Kidney (tissue), 14 donors: ENCODE results near the gene POT1. TPM values are rescaled to one million over a fixed set of nuclear protein-coding genes. Genes with fewer than 3 reads are reported as not detected.

ENCODE experiments used
- DNase-seq, 5 donors: peaks; one replicate each; pipeline ENCODE4 v3.0.0-alpha.2; 2013 to 2020
- FAIRE-seq: peaks from 2 replicates; lab custom pipeline; 2012; peaks lifted over from hg19 to GRCh38; lab: Jason Lieb, UNC
- H3K27ac ChIP-seq, 2 donors: one replicate each; pipeline ENCODE4 v1.7.0; 2013; ENCODE audit warnings: low read depth in 2 of 2, low read length in 2 of 2, inconsistent platforms in 1 of 2
- H3K27me3 ChIP-seq: one replicate; pipeline ENCODE4 v1.7.1; 2013; ENCODE audit warnings: low read length, inconsistent platforms; ENCODE audit not compliant: control insufficient read depth, insufficient read depth
- H3K36me3 ChIP-seq, 3 donors: one replicate each; pipeline versions ENCODE4 v1.7.0 to v1.7.1; 2013; ENCODE audit warnings: low read length in 3 of 3, control low read depth in 1 of 3, inconsistent platforms in 1 of 3; ENCODE audit not compliant: insufficient read depth in 3 of 3, control insufficient read depth in 2 of 3
- H3K4me1 ChIP-seq, 3 donors: one replicate each; pipeline versions ENCODE4 v1.7.0 to v1.7.1; 2013; ENCODE audit warnings: low read length in 3 of 3, inconsistent platforms in 1 of 3, low read depth in 1 of 3; ENCODE audit not compliant: control insufficient read depth in 2 of 3, insufficient read depth in 2 of 3
- H3K4me3 ChIP-seq, 3 donors: one replicate each; pipeline versions ENCODE4 v1.7.0 to v1.8.1; 2013; ENCODE audit warnings: low read length in 3 of 3, control low read depth in 1 of 3, inconsistent platforms in 1 of 3
- H3K9ac ChIP-seq, 3 donors: one replicate each; pipeline versions ENCODE4 v1.7.0 to v1.7.1; 2013; ENCODE audit warnings: low read length in 3 of 3, control low read depth in 1 of 3, inconsistent platforms in 1 of 3
- H3K9me3 ChIP-seq, 3 donors: one replicate each; pipeline versions ENCODE4 v1.7.0 to v1.7.1; 2013; ENCODE audit warnings: low read length in 3 of 3, control low read depth in 1 of 3, inconsistent platforms in 1 of 3; ENCODE audit not compliant: control insufficient read depth in 2 of 3, insufficient read depth in 1 of 3
- intact Hi-C: fragments of 100-400 bp; cut with DNase I; formaldehyde crosslinking; loops from one replicate; pipeline ENCODE4 v1.11.1; 2022
- polyA plus RNA-seq: library from polyadenylated mRNA; stranded (reverse); fragments of 350-450 nt; fragmentation: Illumina TruSeq; extraction: RNeasy Lipid Tissue Mini Kit (QIAGEN cat#74804); gene quantifications from one replicate; pipeline ENCODE4 v1.2.3, GENCODE V29; 2014; ENCODE audit warnings: low read depth, low replicate concordance; ENCODE audit not compliant: insufficient read depth
- total RNA-seq: library from RNA; stranded (reverse); fragmentation: NEBNext Ultra II Directional; extraction: Animal tissue kit (Norgen Biotek cat#: 25700); gene quantifications from one replicate; pipeline ENCODE4 v1.2.1, GENCODE V29; 2021
- TF ChIP-seq, protein P1 (sequence below): IDR thresholded peaks from 3 replicates; pipeline ENCODE4 v1.5.1; 2012; ENCODE audit warnings: mild to moderate bottlenecking, moderate library complexity, borderline replicate concordance; ENCODE audit not compliant: insufficient read depth; ENCODE audit errors: extremely low read depth
- donor health status: control.
- donor health status: control.
- donor health status: control.
- donor health status: control.
- donor health status: control.
- donor health status: DM: yes; HTN: yes; CAD: no.
- donor health status: Normal renal cell carcinoma (clear cell type).

The POT1 gene
- total and polyA plus RNA-seq, 2 donors from 2014 or later = 16.5 to 23.2 TPM

DNA sequence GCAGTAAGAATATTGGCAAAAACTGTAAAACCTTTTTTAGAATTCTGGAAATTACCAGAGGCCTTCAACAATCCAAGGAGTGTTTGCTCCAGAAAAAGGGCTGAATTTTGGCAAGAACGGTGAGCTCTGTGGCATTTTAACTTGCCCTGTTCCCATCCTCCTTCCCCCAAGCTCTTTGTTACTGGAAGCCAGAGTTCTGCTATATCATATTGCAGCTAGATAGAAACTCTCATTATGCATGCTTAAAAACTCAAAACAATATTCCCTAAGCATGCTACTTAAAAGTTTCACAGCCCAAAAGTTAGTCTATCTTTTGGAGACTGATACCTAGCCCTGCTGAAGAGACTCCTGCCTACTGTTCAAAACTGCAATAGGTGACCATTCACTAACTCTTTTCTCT lies 93.5 kb downstream of the POT1 start:
- TF ChIP-seq, protein P1, sequence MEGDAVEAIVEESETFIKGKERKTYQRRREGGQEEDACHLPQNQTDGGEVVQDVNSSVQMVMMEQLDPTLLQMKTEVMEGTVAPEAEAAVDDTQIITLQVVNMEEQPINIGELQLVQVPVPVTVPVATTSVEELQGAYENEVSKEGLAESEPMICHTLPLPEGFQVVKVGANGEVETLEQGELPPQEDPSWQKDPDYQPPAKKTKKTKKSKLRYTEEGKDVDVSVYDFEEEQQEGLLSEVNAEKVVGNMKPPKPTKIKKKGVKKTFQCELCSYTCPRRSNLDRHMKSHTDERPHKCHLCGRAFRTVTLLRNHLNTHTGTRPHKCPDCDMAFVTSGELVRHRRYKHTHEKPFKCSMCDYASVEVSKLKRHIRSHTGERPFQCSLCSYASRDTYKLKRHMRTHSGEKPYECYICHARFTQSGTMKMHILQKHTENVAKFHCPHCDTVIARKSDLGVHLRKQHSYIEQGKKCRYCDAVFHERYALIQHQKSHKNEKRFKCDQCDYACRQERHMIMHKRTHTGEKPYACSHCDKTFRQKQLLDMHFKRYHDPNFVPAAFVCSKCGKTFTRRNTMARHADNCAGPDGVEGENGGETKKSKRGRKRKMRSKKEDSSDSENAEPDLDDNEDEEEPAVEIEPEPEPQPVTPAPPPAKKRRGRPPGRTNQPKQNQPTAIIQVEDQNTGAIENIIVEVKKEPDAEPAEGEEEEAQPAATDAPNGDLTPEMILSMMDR = no peak
- Histone ChIP-seq H3K4me3 (no peak overlapping the region), H3K27ac (no peak overlapping the region), H3K36me3 (no peaks in the 10 kb centered on the region), H3K27me3 (no peaks in the 10 kb centered on the region), H3K4me1 (no peaks in the 10 kb centered on the region), H3K9me3 (no peaks in the 10 kb centered on the region), H3K9ac (no peak overlapping the region)
- DNase-seq = no peak
- FAIRE-seq = no peak
- intact Hi-C loops = no loop called here

DNA sequence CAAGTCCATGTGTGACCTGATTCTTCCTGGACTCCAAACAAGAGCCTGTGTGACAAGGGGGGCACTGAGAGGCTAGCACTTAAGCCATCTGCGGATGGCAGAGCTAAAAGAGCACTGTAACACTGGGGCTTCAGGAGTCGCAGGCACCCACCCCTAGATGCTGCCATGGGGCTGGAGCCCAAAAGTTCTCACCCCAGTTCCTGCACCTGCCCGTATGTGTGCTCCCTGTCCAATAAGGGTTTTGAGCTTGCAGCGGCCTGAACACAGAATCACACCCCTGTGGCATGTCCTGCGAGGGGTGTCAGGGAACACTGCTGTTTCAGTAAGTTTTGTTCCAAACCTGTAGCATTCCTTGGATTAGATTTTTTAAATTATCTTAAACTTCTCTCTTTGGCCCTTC lies 110.8 kb downstream of the POT1 start:
- TF ChIP-seq, protein P1 = no peak
- Histone ChIP-seq H3K27me3 (no peaks in the 10 kb centered on the region), H3K9ac (no peak overlapping the region), H3K27ac (no peak overlapping the region), H3K4me1 (no peaks in the 10 kb centered on the region), H3K4me3 (no peak overlapping the region), H3K9me3 (no peaks in the 10 kb centered on the region), H3K36me3 (no peaks in the 10 kb centered on the region)
- FAIRE-seq (no peak), DNase-seq (no peak)
- intact Hi-C loops = no loop called here

DNA sequence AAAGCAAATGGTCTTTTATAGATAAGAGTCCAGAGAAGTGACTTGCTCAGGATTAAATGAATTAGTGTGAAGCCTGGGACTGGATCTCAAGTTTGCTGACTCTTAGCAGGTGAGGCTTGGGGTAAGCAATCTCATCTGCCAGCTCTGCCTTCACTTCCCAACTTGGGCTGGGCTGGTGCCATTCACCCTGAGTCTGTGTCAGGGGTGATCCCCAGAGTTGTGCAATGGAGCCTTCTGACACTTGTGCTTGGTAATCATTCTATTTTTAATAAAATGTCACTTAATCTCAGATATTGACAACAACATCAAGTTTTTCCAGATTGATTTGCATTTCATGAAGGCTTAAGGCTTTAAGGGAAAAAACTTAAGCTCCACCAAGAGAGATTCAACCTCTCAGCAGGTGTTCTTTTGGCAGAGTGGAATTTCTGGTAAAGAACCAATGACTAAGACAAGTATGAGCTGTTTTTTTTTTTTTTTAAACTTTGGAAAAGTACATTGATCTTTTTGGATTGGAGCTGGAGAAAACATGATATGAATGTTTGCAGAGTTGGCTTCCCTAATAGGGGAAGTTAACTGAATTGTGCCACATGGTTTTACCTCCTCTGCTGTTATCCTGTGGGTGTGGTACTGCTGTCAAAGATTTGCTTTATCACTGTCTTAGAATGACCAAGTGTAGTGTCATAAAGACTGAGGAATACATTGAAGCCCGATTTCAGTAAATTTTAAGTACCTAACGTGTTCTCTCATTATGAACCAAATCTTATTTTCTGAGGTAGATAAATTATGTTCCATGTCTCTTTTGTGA lies 115.4 kb downstream of the POT1 start:
- Histone ChIP-seq H3K36me3 (no peaks in the 10 kb centered on the region), H3K9me3 (no peaks in the 10 kb centered on the region), H3K9ac (no peak overlapping the region), H3K4me3 (no peak overlapping the region), H3K27me3 (no peaks in the 10 kb centered on the region), H3K27ac (no peak overlapping the region), H3K4me1 (no peaks in the 10 kb centered on the region)
- intact Hi-C loops = no loop called here
- TF ChIP-seq, protein P1 = no peak
- no peak for DNase-seq
- no peak for FAIRE-seq

DNA sequence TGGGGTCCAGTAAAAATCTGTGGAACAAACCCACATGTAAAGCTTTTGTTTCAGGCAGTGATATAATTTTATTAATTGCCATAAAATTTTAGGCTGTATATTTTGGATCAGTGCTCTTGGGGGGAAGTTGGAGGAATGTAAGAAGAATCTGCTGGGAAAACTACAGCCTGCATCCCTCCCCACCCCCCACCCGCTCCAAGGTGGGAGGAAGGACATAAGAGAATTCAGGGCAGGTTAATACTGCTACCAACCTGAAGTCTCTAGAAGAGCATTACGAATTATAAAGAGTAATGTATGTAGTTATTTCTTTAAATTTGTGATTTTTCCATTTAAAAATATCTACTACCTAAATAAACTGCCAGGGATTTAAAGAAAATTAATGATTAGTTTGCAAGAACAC lies 116.9 kb downstream of the POT1 start:
- no peaks in the 10 kb centered on the region for H3K36me3 ChIP-seq
- H3K4me1 ChIP-seq = no peaks in the 10 kb centered on the region
- H3K9ac ChIP-seq = no peak overlapping the region
- TF ChIP-seq, protein P1 = no peak
- intact Hi-C loops = no loop called here
- no peak overlapping the region for H3K27ac ChIP-seq
- no peaks in the 10 kb centered on the region for H3K27me3 ChIP-seq
- H3K9me3 ChIP-seq = no peaks in the 10 kb centered on the region
- H3K4me3 ChIP-seq = no peak overlapping the region
- DNase-seq = no peak
- FAIRE-seq = no peak
